ENCODE results near the gene C16orf74. TPM values are rescaled to one million over a fixed set of nuclear protein-coding genes. Genes with fewer than 3 reads are reported as not detected.

The C16orf74 gene
- polyA plus RNA-seq, 1 donor (not counting 4 experiments of a cell fraction or from before 2014, with no cell fraction given) = 35.3 TPM

DNA sequence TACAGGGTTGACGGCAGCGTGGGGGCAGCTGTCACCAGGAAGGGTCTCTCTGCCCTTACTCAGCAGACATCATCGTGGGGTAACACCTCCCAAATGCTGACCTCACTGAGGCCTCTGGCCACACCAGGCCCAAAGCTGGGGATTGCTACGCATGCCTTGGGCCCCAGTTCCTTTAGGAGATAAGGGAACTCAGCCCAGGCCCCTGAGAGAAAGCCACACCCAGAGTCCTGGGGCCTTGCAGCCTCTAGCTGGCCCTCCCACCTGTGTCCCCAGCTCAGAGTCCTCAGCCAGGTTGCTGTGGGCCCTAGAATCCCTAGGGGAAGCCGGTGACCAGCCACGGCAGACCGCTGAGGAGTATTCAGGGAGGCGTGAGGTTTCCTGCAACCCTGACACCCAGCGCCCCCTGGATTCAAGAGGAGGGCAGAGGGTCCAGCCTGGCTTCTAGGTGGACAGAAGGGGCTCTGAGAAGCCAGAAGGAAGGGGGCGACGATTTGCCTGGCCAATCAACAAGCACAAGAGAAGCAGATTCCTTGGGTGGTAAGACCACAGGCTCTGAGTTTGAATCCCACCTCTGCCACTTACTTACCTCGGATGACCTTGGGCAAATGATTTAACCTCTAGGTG is 51.8 kb downstream of the C16orf74 start:
- Histone ChIP-seq H3K36me3 (ENCODE audit: control insufficient read depth in 2 of 2, extremely low read depth in 1 of 2, insufficient read depth in 2 of 2, low read length in 2 of 2) (peaks cover 6 to 10% of the 10 kb centered on the region in 2 experiments), H2AFZ (ENCODE audit: control insufficient read depth, low read length) (no peak overlapping the region), H4K20me1 (ENCODE audit: control insufficient read depth, extremely low read depth, insufficient read depth, low read length) (no peaks in the 10 kb centered on the region), H3K9me3 (ENCODE audit: control insufficient read depth, low read depth, low read length) (no peaks in the 10 kb centered on the region), H3K4me3 (ENCODE audit: control insufficient read depth in 2 of 3, extremely low read depth in 1 of 3, insufficient read depth in 2 of 3, low read depth in 1 of 3, low read length in 3 of 3) (no peak overlapping the region), H3K79me2 (ENCODE audit: control insufficient read depth, insufficient read depth, low read length) (no peaks in the 10 kb centered on the region), H3K9me1 (ENCODE audit: control insufficient read depth, extremely low read depth, insufficient read depth, low read length) (peaks cover 3% of the 10 kb centered on the region), H3K4me1 (ENCODE audit: control insufficient read depth, extremely low read depth, insufficient read depth, low read length) (peaks cover 33% of the 10 kb centered on the region), H3K27ac (ENCODE audit: control insufficient read depth, insufficient read depth, low read length) (no peak overlapping the region), H3K27me3 (ENCODE audit: control insufficient read depth, extremely low read depth, insufficient read depth, low read length) (no peaks in the 10 kb centered on the region), H3K9ac (ENCODE audit: control insufficient read depth, extremely low read depth, insufficient read depth, low read length) (no peak overlapping the region), H3K4me2 (ENCODE audit: control insufficient read depth, extremely low read depth, insufficient read depth, low read depth, low read length) (no peak overlapping the region)
- DNase-seq (ENCODE audit: low read depth, low spot score) (no peak), FAIRE-seq (no peak)
- TF ChIP-seq EZH2 (IDR thresholded peaks at IDR 0.05; ENCODE audit: low read length) = no peak
- TF ChIP-seq, protein P1, sequence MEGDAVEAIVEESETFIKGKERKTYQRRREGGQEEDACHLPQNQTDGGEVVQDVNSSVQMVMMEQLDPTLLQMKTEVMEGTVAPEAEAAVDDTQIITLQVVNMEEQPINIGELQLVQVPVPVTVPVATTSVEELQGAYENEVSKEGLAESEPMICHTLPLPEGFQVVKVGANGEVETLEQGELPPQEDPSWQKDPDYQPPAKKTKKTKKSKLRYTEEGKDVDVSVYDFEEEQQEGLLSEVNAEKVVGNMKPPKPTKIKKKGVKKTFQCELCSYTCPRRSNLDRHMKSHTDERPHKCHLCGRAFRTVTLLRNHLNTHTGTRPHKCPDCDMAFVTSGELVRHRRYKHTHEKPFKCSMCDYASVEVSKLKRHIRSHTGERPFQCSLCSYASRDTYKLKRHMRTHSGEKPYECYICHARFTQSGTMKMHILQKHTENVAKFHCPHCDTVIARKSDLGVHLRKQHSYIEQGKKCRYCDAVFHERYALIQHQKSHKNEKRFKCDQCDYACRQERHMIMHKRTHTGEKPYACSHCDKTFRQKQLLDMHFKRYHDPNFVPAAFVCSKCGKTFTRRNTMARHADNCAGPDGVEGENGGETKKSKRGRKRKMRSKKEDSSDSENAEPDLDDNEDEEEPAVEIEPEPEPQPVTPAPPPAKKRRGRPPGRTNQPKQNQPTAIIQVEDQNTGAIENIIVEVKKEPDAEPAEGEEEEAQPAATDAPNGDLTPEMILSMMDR (optimal IDR thresholded peaks at IDR 0.05 in 1 of 3, IDR thresholded peaks at IDR 0.05 in 1 of 3, conservative IDR thresholded peaks at IDR 0.05 in 1 of 3; ENCODE audit: extremely low read depth in 1 of 3, insufficient read depth in 2 of 3, low read length in 3 of 3) = no peak
- dilution Hi-C loops (cut with MboI; ENCODE audit: extremely low pct_ligation_motif_present, low sequenced_read_pairs) = no loop called here

DNA sequence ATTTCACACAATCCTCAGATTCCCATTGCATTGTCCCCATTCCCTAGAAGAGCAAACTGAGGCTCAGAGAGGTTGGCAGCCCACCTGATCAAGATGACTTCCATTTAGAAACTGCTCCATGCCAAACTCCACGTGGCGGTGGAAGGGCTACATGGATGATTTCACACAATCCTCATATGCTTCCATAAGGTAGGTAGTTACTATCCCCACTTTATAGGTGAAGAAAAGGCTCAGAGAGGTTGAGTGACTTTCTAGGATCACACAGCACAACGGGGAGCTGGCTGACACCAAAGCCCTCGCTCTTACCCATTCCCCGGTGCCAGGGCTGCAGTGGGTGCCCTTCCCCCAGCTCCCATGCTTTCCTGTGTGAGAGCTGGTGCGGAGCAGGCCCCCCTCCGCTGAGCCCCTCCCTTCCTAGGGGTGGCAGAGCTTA is 52.4 kb downstream of the C16orf74 start:
- Histone ChIP-seq H4K20me1 (ENCODE audit: control insufficient read depth, extremely low read depth, insufficient read depth, low read length) (no peaks in the 10 kb centered on the region), H2AFZ (ENCODE audit: control insufficient read depth, low read length) (no peak overlapping the region), H3K9me1 (ENCODE audit: control insufficient read depth, extremely low read depth, insufficient read depth, low read length) (peaks cover 3% of the 10 kb centered on the region), H3K4me1 (ENCODE audit: control insufficient read depth, extremely low read depth, insufficient read depth, low read length) (peaks cover 33% of the 10 kb centered on the region), H3K4me3 (ENCODE audit: control insufficient read depth in 2 of 3, extremely low read depth in 1 of 3, insufficient read depth in 2 of 3, low read depth in 1 of 3, low read length in 3 of 3) (no peak overlapping the region), H3K27ac (ENCODE audit: control insufficient read depth, insufficient read depth, low read length) (no peak overlapping the region), H3K4me2 (ENCODE audit: control insufficient read depth, extremely low read depth, insufficient read depth, low read depth, low read length) (no peak overlapping the region), H3K9ac (ENCODE audit: control insufficient read depth, extremely low read depth, insufficient read depth, low read length) (no peak overlapping the region), H3K27me3 (ENCODE audit: control insufficient read depth, extremely low read depth, insufficient read depth, low read length) (no peaks in the 10 kb centered on the region), H3K79me2 (ENCODE audit: control insufficient read depth, insufficient read depth, low read length) (no peaks in the 10 kb centered on the region), H3K9me3 (ENCODE audit: control insufficient read depth, low read depth, low read length) (no peaks in the 10 kb centered on the region), H3K36me3 (ENCODE audit: control insufficient read depth in 2 of 2, extremely low read depth in 1 of 2, insufficient read depth in 2 of 2, low read length in 2 of 2) (peaks cover 6 to 10% of the 10 kb centered on the region in 2 experiments)
- FAIRE-seq (no peak), DNase-seq (ENCODE audit: low read depth, low spot score) (no peak)
- TF ChIP-seq, protein P1 (optimal IDR thresholded peaks at IDR 0.05 in 1 of 3, IDR thresholded peaks at IDR 0.05 in 1 of 3, conservative IDR thresholded peaks at IDR 0.05 in 1 of 3; ENCODE audit: extremely low read depth in 1 of 3, insufficient read depth in 2 of 3, low read length in 3 of 3) = no peak
- TF ChIP-seq EZH2 (IDR thresholded peaks at IDR 0.05; ENCODE audit: low read length) = no peak
- dilution Hi-C loops (cut with MboI; ENCODE audit: extremely low pct_ligation_motif_present, low sequenced_read_pairs) = no loop called here

All from keratinocyte (primary cell).